ENCODE results near the gene IL25. TPM values are rescaled to one million over a fixed set of nuclear protein-coding genes. Genes with fewer than 3 reads are reported as not detected.
"Not testable (repeated sequence)": the region's sequence is repeated elsewhere in the genome, so short reads cannot be mapped to it uniquely, and the experiment has no call there.

IL25 gene
- total and polyA plus RNA-seq, 8 donors = not detected

GRCh38 chr14:23415821-23416778, 43.5 kb downstream of the IL25 start:
- H3K9me3 ChIP-seq = no peaks in the 10 kb centered on the region
- no peak for DNase-seq
- no peak overlapping the region for H3K4me3 ChIP-seq
- TF ChIP-seq CTCF (IDR thresholded peaks at IDR 0.05) (no peak), POLR2AphosphoS5 (IDR thresholded peaks at IDR 0.05) (no peak), EP300 (IDR thresholded peaks at IDR 0.05) (no peak), POLR2A (IDR thresholded peaks at IDR 0.05) (no peak)
- H3K27me3 ChIP-seq = peaks cover 0 to 20% (median 0%) of the 10 kb centered on the region in 3 donors
- H3K36me3 ChIP-seq = no peaks in the 10 kb centered on the region
- H3K27ac ChIP-seq = no peak overlapping the region
- 76 to 80% (median 77%) methylated on average over 17 to 21 of the region's 21 CpGs for WGBS, 5 donors
- intact Hi-C loops (cut with DNase I; ENCODE audit: low total_unique reads) = no loop called here
- H3K4me1 ChIP-seq = no peaks in the 10 kb centered on the region

- Histone ChIP-seq H3K9me3 (no peaks in the 10 kb centered on the region), H3K27ac (no peak overlapping the region), H3K4me3 (no peak overlapping the region), H3K4me1 (no peaks in the 10 kb centered on the region), H3K36me3 (no peaks in the 10 kb centered on the region), H3K27me3 (peaks cover 0 to 17% (median 0%) of the 10 kb centered on the region in 3 donors)
- TF ChIP-seq POLR2AphosphoS5 (IDR thresholded peaks at IDR 0.05) (no peak), POLR2A (IDR thresholded peaks at IDR 0.05) (no peak), CTCF (IDR thresholded peaks at IDR 0.05) (no peak), EP300 (IDR thresholded peaks at IDR 0.05) (no peak)
- DNase-seq = no peak
- intact Hi-C loops (cut with DNase I; ENCODE audit: low total_unique reads) = no loop called here
- WGBS, 5 donors = 79 to 85% (median 81%) methylated on average over 11 of the region's 11 CpGs
Observed at GRCh38 chr14:23416801-23417200, 44.2 kb downstream of the IL25 start.

GRCh38 chr14:23417269-23417668, 44.7 kb downstream of the IL25 start:
- DNase-seq = not testable (repeated sequence)

GRCh38 chr14:23418021-23418420, 45.4 kb downstream of the IL25 start:
- Histone ChIP-seq H3K27ac (no peak overlapping the region), H3K9me3 (no peaks in the 10 kb centered on the region), H3K4me3 (no peak overlapping the region), H3K4me1 (no peaks in the 10 kb centered on the region), H3K36me3 (no peaks in the 10 kb centered on the region), H3K27me3 (peaks cover 0 to 13% (median 0%) of the 10 kb centered on the region in 3 donors)
- 84 to 88% (median 86%) methylated on average over 17 to 21 of the region's 21 CpGs for WGBS, 5 donors
- intact Hi-C loops (cut with DNase I; ENCODE audit: low total_unique reads) = no loop called here
- DNase-seq = no peak
- TF ChIP-seq EP300 (IDR thresholded peaks at IDR 0.05) = no peak
- TF ChIP-seq POLR2A (IDR thresholded peaks at IDR 0.05) = no peak
- no peak for TF ChIP-seq POLR2AphosphoS5 (IDR thresholded peaks at IDR 0.05)
- no peak for TF ChIP-seq CTCF (IDR thresholded peaks at IDR 0.05)

More at GRCh38 chr14:23417269-23417668, 44.7 kb downstream of the IL25 start:
- H3K27ac ChIP-seq; intact Hi-C loops (cut with DNase I; ENCODE audit: low total_unique reads); H3K4me1 ChIP-seq; H3K36me3 ChIP-seq; H3K4me3 ChIP-seq; H3K9me3 ChIP-seq: not testable (repeated sequence)
- 78 to 87% (median 81%) methylated on average over 11 to 12 of the region's 12 CpGs for WGBS, 5 donors
- peaks cover 0 to 13% (median 0%) of the 10 kb centered on the region in 3 donors for H3K27me3 ChIP-seq

- H3K27me3 ChIP-seq = peaks cover 0 to 13% (median 0%) of the 10 kb centered on the region in 3 donors
- intact Hi-C loops (cut with DNase I; ENCODE audit: low total_unique reads); H3K36me3 ChIP-seq; DNase-seq; H3K27ac ChIP-seq; H3K9me3 ChIP-seq; H3K4me1 ChIP-seq; H3K4me3 ChIP-seq: not testable (repeated sequence)
- WGBS, 5 donors = 54 to 85% (median 72%) methylated on average over 2 to 5 of the region's 17 CpGs
Observed at GRCh38 chr14:23419646-23420045, 47.0 kb downstream of the IL25 start.

Data from stomach (tissue), 9 donors.